MM.1S (cell line): ENCODE results near the gene DISP3.
A peak's percentile ranks its signal among the peaks of the same experiment; 100 is the strongest.

ENCODE experiments used
- DNase-seq: peaks from one replicate; pipeline ENCODE4 v3.0.0-alpha.2; 2015
- H2AFZ ChIP-seq: fragments of 300-600 bp; sonication (generic); 2 replicates; pipeline ENCODE4 v1.6.0; 2016; ENCODE audit warnings: antibody characterized with exemption, low read length
- H3F3A ChIP-seq: fragments of 300-600 bp; sonication (generic); 2 replicates; pipeline ENCODE4 v1.6.1; 2016; ENCODE audit warnings: mild to moderate bottlenecking, antibody characterized with exemption, low read length, moderate library complexity, mixed read lengths; ENCODE audit not compliant: insufficient read depth
- H3K27ac ChIP-seq: fragments of 300-600 bp; sonication (generic); 2 replicates; pipeline ENCODE4 v1.5.1; 2016; ENCODE audit warnings: mild to moderate bottlenecking, low read length
- H3K27me3 ChIP-seq: fragments of 300-600 bp; sonication (generic); replicated peaks from 2 replicates; pipeline ENCODE4 v1.6.0; 2016; ENCODE audit warnings: low read length; ENCODE audit not compliant: insufficient read depth
- H3K36me3 ChIP-seq: fragments of 300-600 bp; sonication (generic); replicated peaks from 2 replicates; pipeline ENCODE4 v1.6.1; 2016; ENCODE audit warnings: mild to moderate bottlenecking, low read length, mixed read lengths; ENCODE audit not compliant: insufficient read depth
- H3K4me1 ChIP-seq: fragments of 300-600 bp; sonication (generic); 2 replicates; pipeline ENCODE4 v1.6.1; 2016; ENCODE audit warnings: low read length, mixed read lengths
- H3K4me2 ChIP-seq: fragments of 300-600 bp; sonication (generic); 2 replicates; pipeline ENCODE4 v1.6.0; 2016; ENCODE audit warnings: low read depth, low read length
- H3K4me3 ChIP-seq: fragments of 300-600 bp; sonication (generic); 2 replicates; pipeline ENCODE4 v1.5.1; 2016; ENCODE audit warnings: low read length, mixed read lengths
- H3K79me2 ChIP-seq: fragments of 300-600 bp; sonication (generic); 2 replicates; pipeline ENCODE4 v1.6.1; 2016; ENCODE audit warnings: mixed run types, low read length, mixed read lengths
- H3K9ac ChIP-seq: fragments of 300-600 bp; sonication (generic); 2 replicates; pipeline ENCODE4 v1.6.1; 2016; ENCODE audit warnings: low read length, mixed read lengths
- H3K9me2 ChIP-seq: fragments of 300-600 bp; sonication (generic); replicated peaks from 2 replicates; pipeline ENCODE4 v1.6.1; 2016; ENCODE audit warnings: mild to moderate bottlenecking, low read length, mixed read lengths; ENCODE audit not compliant: insufficient read depth
- H3K9me3 ChIP-seq: fragments of 300-600 bp; sonication (generic); replicated peaks from 2 replicates; pipeline ENCODE4 v1.6.1; 2016; ENCODE audit warnings: mild to moderate bottlenecking, low read length, mixed read lengths; ENCODE audit not compliant: insufficient read depth
- H4K20me1 ChIP-seq: fragments of 300-600 bp; sonication (generic); 2 replicates; pipeline ENCODE4 v1.6.1; 2016; ENCODE audit warnings: mild to moderate bottlenecking, low read length, moderate library complexity, mixed read lengths; ENCODE audit not compliant: insufficient read depth
- CTCF ChIP-seq: fragments of 300-600 bp; sonication (generic); IDR thresholded peaks from 2 replicates; pipeline ENCODE4 v1.5.1; 2016; ENCODE audit warnings: antibody characterized with exemption, low read length, mixed read lengths
- EZH2 ChIP-seq: fragments of 300-600 bp; sonication (generic); optimal IDR thresholded peaks from 2 replicates; pipeline ENCODE3; 2017; ENCODE audit warnings: low read depth, mild to moderate bottlenecking, antibody characterized with exemption, low read length, mixed read lengths
- EZH2phosphoT487 ChIP-seq: fragments of 300-600 bp; sonication (generic); IDR thresholded peaks from 2 replicates; pipeline ENCODE4 v1.6.1; 2018; ENCODE audit warnings: antibody characterized with exemption, low read length

Gene DISP3

GRCh38 chr1:11563560-11564069 is 84.7 kb downstream of the DISP3 start:
- DNase-seq: peak; percentile 58
- H3K9ac ChIP-seq: peak overlapping the region; percentile 32; the same call in 1 of the 2 replicates
- H3K9me3 ChIP-seq: no peaks in the 10 kb centered on the region
- peaks cover 22% of the 10 kb centered on the region for H3F3A ChIP-seq
- H2AFZ ChIP-seq: peak overlapping the region; percentile 16; the same call in 1 of the 2 replicates
- peak overlapping the region; percentile 85; the same call in 1 of the 2 replicates for H3K27ac ChIP-seq
- H3K79me2 ChIP-seq: no peaks in the 10 kb centered on the region
- TF ChIP-seq CTCF (no peak), EZH2 (no peak), EZH2phosphoT487 (no peak)
- H3K9me2 ChIP-seq: no peaks in the 10 kb centered on the region
- no peak overlapping the region for H3K4me3 ChIP-seq
- peaks cover 7% of the 10 kb centered on the region; the same call in 1 of the 2 replicates for H3K27me3 ChIP-seq
- peak overlapping the region; percentile 40; the same call in 1 of the 2 replicates for H3K4me2 ChIP-seq
- no peaks in the 10 kb centered on the region for H4K20me1 ChIP-seq
- peaks cover 55% of the 10 kb centered on the region for H3K4me1 ChIP-seq
- no peaks in the 10 kb centered on the region for H3K36me3 ChIP-seq

GRCh38 chr1:11564237-11564636 is 85.3 kb downstream of the DISP3 start:
- Histone ChIP-seq H4K20me1 (no peaks in the 10 kb centered on the region), H3K4me2 (peak overlapping the region; percentile 40; the same call in 1 of the 2 replicates), H3K9me2 (no peaks in the 10 kb centered on the region), H3K36me3 (no peaks in the 10 kb centered on the region), H3K4me1 (peaks cover 59% of the 10 kb centered on the region), H3K27ac (peak overlapping the region; percentile 85; the same call in 1 of the 2 replicates), H3F3A (peaks cover 28% of the 10 kb centered on the region), H3K79me2 (no peaks in the 10 kb centered on the region), H2AFZ (0 out of 2 replicates have a peak overlapping the region, but pooled peaks have one; percentile 16), H3K27me3 (peaks cover 2% of the 10 kb centered on the region; the same call in 1 of the 2 replicates), H3K9ac (peak overlapping the region; percentile 32; the same call in 1 of the 2 replicates), H3K4me3 (no peak overlapping the region), H3K9me3 (no peaks in the 10 kb centered on the region)
- TF ChIP-seq CTCF (no peak), EZH2phosphoT487 (no peak), EZH2 (no peak)
- DNase-seq: peak; percentile 39

GRCh38 chr1:11566042-11566850 is 87.3 kb downstream of the DISP3 start:
- no peaks in the 10 kb centered on the region for H3K9me2 ChIP-seq
- H3K4me1 ChIP-seq: peaks cover 78% of the 10 kb centered on the region
- peak overlapping the region; percentile 17; the same call in 1 of the 2 replicates for H3K4me3 ChIP-seq
- no peaks in the 10 kb centered on the region for H3K9me3 ChIP-seq
- H3F3A ChIP-seq: peaks cover 43% of the 10 kb centered on the region
- H3K36me3 ChIP-seq: no peaks in the 10 kb centered on the region
- no peaks in the 10 kb centered on the region for H4K20me1 ChIP-seq
- no peaks in the 10 kb centered on the region for H3K27me3 ChIP-seq
- peak overlapping the region; percentile 85 for H3K27ac ChIP-seq
- H3K9ac ChIP-seq: peak overlapping the region; percentile 32
- peak overlapping the region; percentile 22; the same call in 1 of the 2 replicates for H2AFZ ChIP-seq
- no peaks in the 10 kb centered on the region for H3K79me2 ChIP-seq
- peak overlapping the region; percentile 33; the same call in 1 of the 2 replicates for H3K4me2 ChIP-seq
- TF ChIP-seq CTCF (no peak), EZH2phosphoT487 (no peak), EZH2 (no peak)
- DNase-seq: peak; percentile 38
